Spleen (tissue), 7 donors: Measurements from ENCODE around the gene GPR45.

Experiments used
- POLR2A ChIP-seq, 3 donors: fragments of 450-650 bp; IDR thresholded peaks; one replicate each; pipeline ENCODE4 v1.5.1; 2017; ENCODE audit warnings: antibody characterized with exemption in 3 of 3, mild to moderate bottlenecking in 1 of 3
- POLR2AphosphoS5 ChIP-seq, 3 donors: sonication (generic); formaldehyde crosslinking; IDR thresholded peaks; one replicate each; pipeline ENCODE4 v1.5.1; 2017; ENCODE audit warnings: antibody characterized with exemption in 3 of 3
- TF ChIP-seq, protein P1 (sequence below), 11 experiments: fragments of 200-600 bp in 7 of 11; fragments of 450-650 bp in 4 of 11; sonication (generic) in 4 of 11; IDR thresholded peaks in 8 of 11; conservative IDR thresholded peaks in 3 of 11; 1 replicate in 7 of 11; 2 replicates in 4 of 11; pipeline versions ENCODE4 v1.4.0 to v1.8.0; 2016 to 2021; ENCODE audit warnings: antibody characterized with exemption in 11 of 11, inconsistent platforms in 4 of 11, mild to moderate bottlenecking in 1 of 11
- donor health status: DM: no; HTN: no; CAD: no; lungs with moderate emphysema.
- donor health status: DM: no; HTN: no; CAD: no.
- donor health status: DM: no; HTN: no; CAD: no.

DNA sequence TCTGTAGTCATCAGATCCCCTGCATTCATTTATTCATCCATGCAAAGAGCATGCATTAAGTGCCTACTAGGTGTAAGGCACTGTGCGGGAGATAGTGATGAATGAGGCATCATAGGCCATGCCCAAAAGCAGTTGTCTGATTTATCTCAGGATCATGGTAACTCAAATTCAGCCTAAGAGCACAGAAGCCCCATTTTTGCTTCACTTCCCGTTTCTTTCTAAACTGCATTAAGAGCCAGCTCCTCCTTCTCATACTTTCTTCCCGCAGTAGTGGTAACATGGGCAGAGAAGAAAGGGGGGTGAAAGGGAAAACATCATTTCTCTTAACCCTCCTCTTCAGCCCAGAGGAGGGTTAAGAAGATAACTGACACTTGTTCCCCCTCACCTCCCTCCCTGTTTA is 2.9 kb downstream of the GPR45 start:
- TF ChIP-seq, protein P1, sequence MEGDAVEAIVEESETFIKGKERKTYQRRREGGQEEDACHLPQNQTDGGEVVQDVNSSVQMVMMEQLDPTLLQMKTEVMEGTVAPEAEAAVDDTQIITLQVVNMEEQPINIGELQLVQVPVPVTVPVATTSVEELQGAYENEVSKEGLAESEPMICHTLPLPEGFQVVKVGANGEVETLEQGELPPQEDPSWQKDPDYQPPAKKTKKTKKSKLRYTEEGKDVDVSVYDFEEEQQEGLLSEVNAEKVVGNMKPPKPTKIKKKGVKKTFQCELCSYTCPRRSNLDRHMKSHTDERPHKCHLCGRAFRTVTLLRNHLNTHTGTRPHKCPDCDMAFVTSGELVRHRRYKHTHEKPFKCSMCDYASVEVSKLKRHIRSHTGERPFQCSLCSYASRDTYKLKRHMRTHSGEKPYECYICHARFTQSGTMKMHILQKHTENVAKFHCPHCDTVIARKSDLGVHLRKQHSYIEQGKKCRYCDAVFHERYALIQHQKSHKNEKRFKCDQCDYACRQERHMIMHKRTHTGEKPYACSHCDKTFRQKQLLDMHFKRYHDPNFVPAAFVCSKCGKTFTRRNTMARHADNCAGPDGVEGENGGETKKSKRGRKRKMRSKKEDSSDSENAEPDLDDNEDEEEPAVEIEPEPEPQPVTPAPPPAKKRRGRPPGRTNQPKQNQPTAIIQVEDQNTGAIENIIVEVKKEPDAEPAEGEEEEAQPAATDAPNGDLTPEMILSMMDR (IDR thresholded peaks at IDR 0.05 in 8 of 11, conservative IDR thresholded peaks at IDR 0.05 in 3 of 11), result no peak
- TF ChIP-seq POLR2AphosphoS5 (IDR thresholded peaks at IDR 0.05) (no peak), POLR2A (IDR thresholded peaks at IDR 0.05) (no peak)
